Astrocyte of the cerebellum (primary cell): ENCODE data around the gene BDH1.

ENCODE experiments used
- DNase-seq: peaks from one replicate; pipeline ENCODE4 v3.0.0-alpha.2; 2011; ENCODE audit warnings: low read depth
- H3K4me3 ChIP-seq: 2 replicates; pipeline ENCODE4 v1.5.1; 2011; ENCODE audit warnings: mild to moderate bottlenecking, low read depth, low read length, moderate library complexity
- in situ Hi-C: cut with HindIII; loops from 2 replicates; pipeline ENCODE4 v1.10.0; 2017; ENCODE audit warnings: low sequenced_read_pairs
- TF ChIP-seq, protein P1 (sequence below): IDR thresholded peaks from 2 replicates; pipeline ENCODE4 v1.5.1; 2012; ENCODE audit warnings: low read length, low read depth, moderate library complexity, mild to moderate bottlenecking; ENCODE audit errors: missing control alignments

BDH1 gene

DNA sequence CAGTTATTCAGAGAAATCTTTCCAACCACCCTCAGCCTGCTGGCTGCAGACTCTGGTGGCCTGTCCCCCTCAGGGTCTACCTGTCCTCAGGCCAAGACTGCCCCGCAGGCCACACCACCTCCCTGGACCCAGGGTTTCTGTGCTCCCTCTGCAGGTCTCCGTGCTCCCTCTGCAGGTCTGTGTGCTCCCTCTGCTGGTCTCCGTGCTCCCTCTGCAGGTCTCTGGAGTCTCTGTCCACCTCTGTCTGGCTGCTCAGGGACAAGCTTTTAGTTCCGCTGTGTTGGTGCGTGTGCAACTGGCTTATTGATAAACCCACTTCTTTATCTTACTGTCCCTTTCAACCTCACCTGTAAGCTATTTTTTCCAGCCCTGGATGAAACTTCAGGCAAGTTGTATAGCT, 30.1 kb downstream of the BDH1 start:
- DNase-seq = no peak
- TF ChIP-seq, protein P1, sequence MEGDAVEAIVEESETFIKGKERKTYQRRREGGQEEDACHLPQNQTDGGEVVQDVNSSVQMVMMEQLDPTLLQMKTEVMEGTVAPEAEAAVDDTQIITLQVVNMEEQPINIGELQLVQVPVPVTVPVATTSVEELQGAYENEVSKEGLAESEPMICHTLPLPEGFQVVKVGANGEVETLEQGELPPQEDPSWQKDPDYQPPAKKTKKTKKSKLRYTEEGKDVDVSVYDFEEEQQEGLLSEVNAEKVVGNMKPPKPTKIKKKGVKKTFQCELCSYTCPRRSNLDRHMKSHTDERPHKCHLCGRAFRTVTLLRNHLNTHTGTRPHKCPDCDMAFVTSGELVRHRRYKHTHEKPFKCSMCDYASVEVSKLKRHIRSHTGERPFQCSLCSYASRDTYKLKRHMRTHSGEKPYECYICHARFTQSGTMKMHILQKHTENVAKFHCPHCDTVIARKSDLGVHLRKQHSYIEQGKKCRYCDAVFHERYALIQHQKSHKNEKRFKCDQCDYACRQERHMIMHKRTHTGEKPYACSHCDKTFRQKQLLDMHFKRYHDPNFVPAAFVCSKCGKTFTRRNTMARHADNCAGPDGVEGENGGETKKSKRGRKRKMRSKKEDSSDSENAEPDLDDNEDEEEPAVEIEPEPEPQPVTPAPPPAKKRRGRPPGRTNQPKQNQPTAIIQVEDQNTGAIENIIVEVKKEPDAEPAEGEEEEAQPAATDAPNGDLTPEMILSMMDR = peak; percentile 42
- in situ Hi-C loops = no loop called here

DNA sequence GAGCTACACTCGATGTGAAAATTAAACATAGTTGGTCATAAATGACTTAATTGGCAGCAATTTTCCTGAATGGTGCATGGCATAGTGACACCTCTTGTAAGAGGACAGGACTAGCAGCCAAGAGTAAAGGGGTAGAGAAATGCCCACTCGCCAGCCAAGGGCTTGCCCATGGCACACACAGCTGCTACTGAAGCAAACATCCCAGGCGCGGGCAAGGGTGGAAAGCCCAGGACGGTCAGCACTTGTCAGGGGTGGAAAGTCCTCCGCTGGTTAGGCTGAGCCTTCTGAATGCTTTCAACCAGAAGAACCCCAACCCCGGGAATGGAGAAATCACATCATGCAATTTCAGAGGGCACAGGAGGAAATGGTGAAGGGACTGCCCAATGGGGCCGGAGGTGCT, 31.6 kb downstream of the BDH1 start:
- H3K4me3 ChIP-seq = no peak overlapping the region
- no peak for DNase-seq
- TF ChIP-seq, protein P1 = no peak
- in situ Hi-C loops = no loop called here

More for the DNA sequence above, 30.1 kb downstream of the BDH1 start:
- H3K4me3 ChIP-seq = no peak overlapping the region

- in situ Hi-C loops = no loop called here
- TF ChIP-seq, protein P1 = no peak
- H3K4me3 ChIP-seq = no peak overlapping the region
- DNase-seq = no peak
These were observed 32.2 kb downstream of the BDH1 start for GRCh38 chr3:197523526-197523925.

- DNase-seq = no peak
- TF ChIP-seq, protein P1 = no peak
- in situ Hi-C loops = no loop called here
- no peak overlapping the region for H3K4me3 ChIP-seq
These were observed 32.8 kb downstream of the BDH1 start for GRCh38 chr3:197522881-197523441.

DNA sequence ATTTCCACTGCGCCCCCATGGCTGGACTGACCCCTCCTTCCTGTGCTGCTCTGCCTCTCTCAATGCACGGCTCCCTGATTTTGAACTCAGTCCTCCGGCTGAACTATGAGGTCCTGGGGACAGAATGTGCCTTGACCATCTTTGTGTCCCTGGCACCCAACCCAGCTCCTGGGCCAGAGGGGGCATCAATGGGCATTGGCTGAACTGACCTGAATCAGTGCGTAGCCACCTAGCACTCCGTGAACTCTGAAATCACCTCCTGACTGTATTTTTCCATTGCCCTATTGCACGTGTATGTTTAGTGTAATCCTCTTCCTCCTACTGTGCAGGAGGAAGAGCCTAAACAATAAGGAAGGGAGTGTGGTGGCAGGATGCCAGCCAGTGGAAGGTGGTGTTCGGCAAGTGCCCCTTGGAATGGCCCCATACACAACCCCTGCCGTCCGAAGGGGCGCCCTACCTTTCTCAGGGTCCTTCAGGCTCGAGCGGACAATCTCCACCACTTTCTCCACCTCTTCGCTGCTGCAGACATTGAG, 33.5 kb downstream of the BDH1 start:
- in situ Hi-C loops = no loop called here

DNA sequence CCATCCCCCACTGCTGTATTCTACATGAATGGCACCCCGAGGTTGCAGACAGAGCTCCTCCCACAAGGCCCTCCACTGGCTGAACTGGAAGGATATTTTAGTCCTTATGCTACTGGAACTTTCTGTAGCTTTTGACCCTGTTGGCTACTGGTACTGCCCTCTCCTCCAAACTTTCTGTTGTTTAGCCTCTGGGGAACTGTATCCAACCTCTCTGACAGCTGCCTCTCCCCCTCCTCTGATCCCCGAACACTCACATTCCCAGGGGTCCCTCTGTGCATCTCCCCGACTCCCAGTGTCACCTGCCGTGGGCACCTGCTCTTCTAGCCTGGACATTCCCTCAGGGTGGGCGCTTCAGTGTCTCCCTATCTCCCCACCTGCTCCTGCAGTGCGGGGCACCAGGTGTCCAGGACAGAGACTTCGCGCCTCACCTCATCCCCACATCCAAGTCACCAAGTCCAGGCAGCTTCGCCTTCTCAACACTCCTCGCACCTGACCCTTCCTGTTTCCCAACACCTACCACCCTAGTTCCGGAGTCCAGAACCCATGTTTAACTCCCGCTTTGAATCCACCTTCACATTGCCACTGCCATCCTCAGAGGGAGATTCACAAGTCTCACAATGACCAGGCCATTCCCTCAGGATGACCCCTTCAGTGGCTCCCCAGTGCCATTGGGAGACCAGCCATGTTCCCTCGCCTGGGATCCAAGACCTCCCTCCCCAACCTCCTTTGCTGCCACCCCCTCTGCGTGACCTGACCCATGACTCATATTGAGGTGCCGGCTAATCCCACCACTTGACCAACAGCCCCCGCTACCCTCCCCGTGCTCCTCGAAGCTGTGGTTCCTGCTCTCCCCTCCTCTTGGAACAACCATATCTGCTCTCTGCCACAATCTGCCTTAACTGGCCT, 34.2 kb downstream of the BDH1 start:
- TF ChIP-seq, protein P1 = no peak
- in situ Hi-C loops = no loop called here
- DNase-seq = no peak
- H3K4me3 ChIP-seq = no peak overlapping the region

More for the DNA sequence above, 33.5 kb downstream of the BDH1 start:
- DNase-seq = no peak
- TF ChIP-seq, protein P1 = no peak
- no peak overlapping the region for H3K4me3 ChIP-seq
